HepG2 (cell line): ENCODE data around the gene TPGS1. TPM values are rescaled to one million over a fixed set of nuclear protein-coding genes. Genes with fewer than 3 reads are reported as not detected.

Source experiments
- ATAC-seq: fragments of 200-7000 bp; cut with Tn5 transposase; 3 replicates; pipeline ENCODE4 v1.9.1; 2020; ENCODE audit warnings: mild to moderate bottlenecking, moderate library complexity
- BruUV-seq: library from RNA; stranded (reverse); fragments of 400-500 nt; replicated peaks from 2 replicates; lab custom pipeline; 2021; lab: Mats Ljungman, UMichigan
- CTCF ChIA-PET: fragments of 300-600 bp; formaldehyde crosslinking; extraction: SDS; loops from one replicate; lab custom pipeline; 2021; ENCODE audit warnings: low total read pairs, inconsistent platforms, low intra/inter-chr PET ratio; lab: Yijun Ruan, JAX
- POLR2A ChIA-PET: fragments of 350-600 bp; sonication (Branson Sonifier 250); formaldehyde crosslinking; loops from one replicate; lab custom pipeline; 2020; ENCODE audit warnings: antibody characterized with exemption, inconsistent platforms; lab: Yijun Ruan, JAX
- DNase-seq: peaks from one replicate; pipeline ENCODE4 v3.0.0-alpha.2; 2015; ENCODE audit warnings: low spot score
- FAIRE-seq: peaks from 3 replicates; lab custom pipeline; 2011; peaks lifted over from hg19 to GRCh38; lab: Jason Lieb, UNC
- H2AFZ ChIP-seq: one replicate; pipeline ENCODE4 v1.6.1; 2011; ENCODE audit warnings: low read length, inconsistent platforms
- H3K27ac ChIP-seq: fragments of 300-600 bp; 3 replicates; pipeline ENCODE4 v1.8.0; 2011; ENCODE audit warnings: mixed run types, mild to moderate bottlenecking, mixed read lengths, low read length, inconsistent platforms; ENCODE audit not compliant: insufficient read depth; ENCODE audit errors: extremely low read length
- H3K27me3 ChIP-seq, 2 experiments: fragments of 200-600 bp in 1 of 2; 2 replicates in 1 of 2; 3 replicates in 1 of 2; pipeline versions ENCODE4 v1.6.0 to v1.8.0; 2011; ENCODE audit warnings: low read length in 2 of 2, mild to moderate bottlenecking in 2 of 2, moderate library complexity in 2 of 2, inconsistent platforms in 1 of 2; ENCODE audit not compliant: insufficient read depth in 2 of 2, control insufficient read depth in 1 of 2
- H3K36me3 ChIP-seq, 2 experiments: fragments of 200-600 bp in 1 of 2; replicated peaks in 1 of 2; 2 replicates in 1 of 2; 3 replicates in 1 of 2; pipeline versions ENCODE4 v1.5.1 to v1.8.0; 2011; ENCODE audit warnings: low read length in 2 of 2, inconsistent platforms in 1 of 2; ENCODE audit not compliant: insufficient read depth in 2 of 2, control insufficient read depth in 1 of 2
- H3K4me1 ChIP-seq: 2 replicates; pipeline ENCODE4 v1.5.1; 2012; ENCODE audit warnings: low read length, inconsistent platforms; ENCODE audit not compliant: insufficient read depth
- H3K4me2 ChIP-seq: 2 replicates; pipeline ENCODE4 v1.6.0; 2011; ENCODE audit warnings: low read depth, low read length, inconsistent platforms
- H3K4me3 ChIP-seq, 3 experiments: fragments of 200-600 bp in 1 of 3; sonication (generic), shearing (Covaris generic) in 1 of 3; replicated peaks in 1 of 3; 2 replicates each; pipeline ENCODE4 v1.5.1; 2011 to 2016; ENCODE audit warnings: low read length in 3 of 3, inconsistent platforms in 2 of 3, low read depth in 2 of 3, mild to moderate bottlenecking in 2 of 3, control low read depth in 1 of 3, mixed read lengths in 1 of 3; ENCODE audit not compliant: insufficient read depth in 1 of 3
- H3K79me2 ChIP-seq: one replicate; pipeline ENCODE4 v1.6.1; 2011; ENCODE audit warnings: low read length, inconsistent platforms; ENCODE audit not compliant: insufficient read depth
- H3K9ac ChIP-seq: 2 replicates; pipeline ENCODE4 v1.6.0; 2011; ENCODE audit warnings: mild to moderate bottlenecking, low read depth, low read length, inconsistent platforms; ENCODE audit not compliant: insufficient read depth
- H3K9me3 ChIP-seq: 2 replicates; pipeline ENCODE4 v1.5.1; 2012; ENCODE audit warnings: mild to moderate bottlenecking, low read length
- H4K20me1 ChIP-seq: 2 replicates; pipeline ENCODE4 v1.6.0; 2011; ENCODE audit warnings: inconsistent platforms, mild to moderate bottlenecking, low read length, moderate library complexity; ENCODE audit not compliant: insufficient read depth
- AGO1 ChIP-seq: fragments of 200-400 bp; formaldehyde crosslinking; IDR thresholded peaks from 2 replicates; pipeline ENCODE4 v1.6.1; 2017; ENCODE audit warnings: mild to moderate bottlenecking, low read depth, low read length, moderate library complexity; ENCODE audit not compliant: poor library complexity, severe bottlenecking
- DNMT3B ChIP-seq: conservative IDR thresholded peaks from 2 replicates; pipeline ENCODE4 v1.6.1; 2016; ENCODE audit warnings: missing biosample characterization, control low read depth
- HES4 ChIP-seq: sonication (generic); formaldehyde crosslinking; IDR thresholded peaks from 2 replicates; pipeline ENCODE4 v1.9.0; 2021; ENCODE audit warnings: mild to moderate bottlenecking, missing genetic modification reagents, borderline replicate concordance
- MTERF4 ChIP-seq: sonication (generic); formaldehyde crosslinking; IDR thresholded peaks from 2 replicates; pipeline ENCODE4 v1.8.0; 2023; ENCODE audit warnings: mild to moderate bottlenecking, missing genetic modification reagents
- MXD4 ChIP-seq: IDR thresholded peaks from 2 replicates; pipeline ENCODE4 v1.6.1; 2016; ENCODE audit warnings: mild to moderate bottlenecking, missing biosample characterization, missing genetic modification reagents
- NFYC ChIP-seq: IDR thresholded peaks from 2 replicates; pipeline ENCODE4 v1.6.1; 2016; ENCODE audit warnings: missing genetic modification reagents, missing compliant biosample characterization
- RBFOX2 ChIP-seq: fragments of 200-400 bp; formaldehyde crosslinking; IDR thresholded peaks from 2 replicates; pipeline ENCODE4 v1.6.1; 2017; ENCODE audit warnings: low read depth, mild to moderate bottlenecking, low read length
- TIGD3 ChIP-seq: sonication (generic); formaldehyde crosslinking; IDR thresholded peaks from 2 replicates; pipeline ENCODE4 v1.5.1; 2020; ENCODE audit warnings: mild to moderate bottlenecking, missing genetic modification reagents, borderline replicate concordance
- U2AF2 ChIP-seq: fragments of 200-400 bp; formaldehyde crosslinking; IDR thresholded peaks from 2 replicates; pipeline ENCODE4 v1.6.1; 2017; ENCODE audit warnings: low read depth, mild to moderate bottlenecking, low read length
- YY1 ChIP-seq: IDR thresholded peaks from 2 replicates; pipeline ENCODE4 v1.6.1; 2011; ENCODE audit warnings: low read length, low read depth, moderate library complexity, mild to moderate bottlenecking; ENCODE audit not compliant: insufficient read depth, insufficient replicate concordance
- ZNF296 ChIP-seq: sonication (generic); formaldehyde crosslinking; conservative IDR thresholded peaks from 2 replicates; pipeline ENCODE4 v1.5.0; 2020; ENCODE audit warnings: mild to moderate bottlenecking, missing genetic modification reagents
- ZNF552 ChIP-seq: sonication (generic); formaldehyde crosslinking; IDR thresholded peaks from 2 replicates; pipeline ENCODE4 v1.9.0; 2022; ENCODE audit warnings: missing genetic modification reagents, mild to moderate bottlenecking, borderline replicate concordance
- ZNF558 ChIP-seq: sonication (generic); formaldehyde crosslinking; IDR thresholded peaks from 2 replicates; pipeline ENCODE4 v1.9.0; 2022; ENCODE audit warnings: mild to moderate bottlenecking, missing genetic modification reagents, borderline replicate concordance
- ZNF563 ChIP-seq: sonication (generic); formaldehyde crosslinking; IDR thresholded peaks from 2 replicates; pipeline ENCODE4 v1.8.0; 2022; ENCODE audit warnings: mild to moderate bottlenecking, moderate library complexity, missing genetic modification reagents
- ZNF724P ChIP-seq: sonication (generic); formaldehyde crosslinking; IDR thresholded peaks from 2 replicates; pipeline ENCODE4 v1.8.0; 2022; ENCODE audit warnings: missing genetic modification reagents, borderline replicate concordance
- ZNF839 ChIP-seq: sonication (generic); formaldehyde crosslinking; IDR thresholded peaks from 2 replicates; pipeline ENCODE4 v1.4.0; 2020; ENCODE audit warnings: missing genetic modification reagents, mild to moderate bottlenecking, borderline replicate concordance
- WGBS: methylation state at CpG from one replicate; pipeline ENCODE4 v1.1.6; 2017; ENCODE audit warnings: low lambda C conversion rate; 5-methylcytosine and 5-hydroxymethylcytosine counted together
- in situ Hi-C: cut with HindIII; loops from 2 replicates; pipeline ENCODE4 v1.10.0; 2017; ENCODE audit warnings: low pct_unique_long_range_greater_than_20kb; ENCODE audit not compliant: extremely low pct_ligation_motif_present
- intact Hi-C: fragments of 100-400 bp; cut with micrococcal nuclease; formaldehyde crosslinking; loops from one replicate; pipeline ENCODE4 v1.10.0; 2022; ENCODE audit not compliant: unreplicated experiment
- polyA plus RNA-seq, 8 experiments: library from polyadenylated mRNA; depleted of rRNA in 3 of 8; stranded (reverse) in 7 of 8; unstranded in 1 of 8; fragments of >200 nt; fragmentation: Illumina TruSeq in 4 of 8; extraction: Trizol in 4 of 8; gene quantifications; 2 replicates each; pipeline versions ENCODE4 v1.2.1 to v1.2.3, GENCODE V29; 2011 to 2016; ENCODE audit warnings: low read depth in 4 of 8, missing spikeins in 1 of 8, mixed read lengths in 1 of 8; ENCODE audit not compliant: insufficient read depth in 1 of 8
- total RNA-seq, 5 experiments: library from RNA; depleted of rRNA; stranded (reverse); fragments of >200 nt; fragmentation: Illumina TruSeq; extraction: Trizol; gene quantifications; 2 replicates each; pipeline ENCODE4 v1.2.3, GENCODE V29; 2016; ENCODE audit warnings: low read depth in 1 of 5
- TF ChIP-seq, protein P1 (sequence below): sonication (generic); formaldehyde crosslinking; IDR thresholded peaks from 2 replicates; pipeline ENCODE4 v1.8.0; 2022; ENCODE audit warnings: missing genetic modification reagents, mild to moderate bottlenecking, borderline replicate concordance
- TF ChIP-seq, protein P2 (sequence below): sonication (generic); formaldehyde crosslinking; IDR thresholded peaks from 2 replicates; pipeline ENCODE4 v1.4.0; 2020; ENCODE audit warnings: mild to moderate bottlenecking, missing genetic modification reagents

TPGS1 gene
- total and polyA plus RNA-seq, 2 of the 13 experiments (the other 11 are each of a cell fraction or from before 2014, with no cell fraction given): 1.1 to 6.2 TPM

GRCh38 chr19:498511-498891, 8.8 kb upstream of the TPGS1 start (continued):
- TF ChIP-seq AGO1 (no peak), U2AF2 (no peak), NFYC (CRISPR knock-in tag) (no peak), ZNF724P (no peak), RBFOX2 (peak; percentile 25; the same call in 1 of the 2 replicates), ZNF839 (CRISPR knock-in tag) (no peak), ZNF552 (CRISPR knock-in tag) (no peak), MTERF4 (no peak), ZNF563 (CRISPR knock-in tag) (0 out of 2 replicates have a peak, but pooled peaks have one; percentile 36), ZNF558 (no peak), MXD4 (CRISPR knock-in tag) (no peak), HES4 (peak; percentile 53; the same call in 1 of the 2 replicates), DNMT3B (CRISPR knock-in tag) (no peak)

DNA sequence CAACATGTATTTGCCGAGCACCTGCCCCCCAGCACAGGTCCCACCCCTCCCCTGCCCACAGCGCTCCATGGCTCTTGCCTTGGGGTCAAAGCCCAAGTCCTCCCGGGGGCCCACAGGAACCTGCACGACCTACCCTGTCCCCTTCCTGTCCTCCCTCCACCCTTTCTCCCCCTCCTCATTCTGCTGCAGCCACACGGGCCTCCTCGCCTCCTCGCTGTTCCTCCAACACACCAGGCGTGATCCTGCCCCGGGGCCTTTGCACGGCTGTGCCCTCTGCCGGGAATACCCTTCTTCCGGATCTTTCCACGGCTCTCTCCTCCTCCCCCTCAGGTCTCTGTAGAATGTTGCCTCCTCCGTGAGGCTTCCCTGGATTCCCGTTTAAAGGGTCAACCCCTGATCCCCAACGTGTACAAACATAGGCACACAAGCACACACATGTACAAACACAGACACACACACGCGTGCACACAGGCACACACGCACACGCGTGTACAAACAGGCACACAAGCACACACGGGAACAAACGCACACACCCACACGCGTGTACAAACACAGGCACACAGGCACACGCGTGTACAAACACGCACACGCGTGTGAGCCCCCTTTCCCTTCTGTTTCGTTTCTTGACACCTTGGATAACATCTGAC, 8.2 kb upstream of the TPGS1 start:
- 42% methylated on average over 30 of the region's 31 CpGs for WGBS
- H2AFZ ChIP-seq: no peak overlapping the region
- H4K20me1 ChIP-seq: no peaks in the 10 kb centered on the region
- no TSS peak for BruUV-seq
- FAIRE-seq (no peak), ATAC-seq (peak; percentile 28), DNase-seq (no peak)
- in situ Hi-C loops: no loop called here
- no peak overlapping the region for H3K27ac ChIP-seq
- peaks cover 38% of the 10 kb centered on the region for H3K4me1 ChIP-seq
- peak overlapping the region in 2 of 3 experiments; percentile 55 to 78; a peak in 3 of 6 replicates for H3K4me3 ChIP-seq
- peak overlapping the region; percentile 90 for H3K4me2 ChIP-seq
- peaks cover 0 to 4% of the 10 kb centered on the region in 2 experiments; a peak in 2 of 5 replicates for H3K27me3 ChIP-seq
- H3K9me3 ChIP-seq: no peaks in the 10 kb centered on the region
- H3K9ac ChIP-seq: peak overlapping the region; percentile 30; the same call in 1 of the 2 replicates
- no peaks in the 10 kb centered on the region for H3K79me2 ChIP-seq
- intact Hi-C loops: no loop called here
- CTCF ChIA-PET: no interaction called here
- POLR2A ChIA-PET: interaction anchor here (1.0 to 1.9 kb wide), 3 partner anchors 7 to 239 kb away, joined by 3 to 14 read pairs (median 5); no protein-coding TSS in a partner anchor
- H3K36me3 ChIP-seq: no peaks in the 10 kb centered on the region
- TF ChIP-seq YY1 (no peak), TIGD3 (CRISPR knock-in tag) (no peak), ZNF296 (CRISPR knock-in tag) (no peak)
- TF ChIP-seq, protein P1, sequence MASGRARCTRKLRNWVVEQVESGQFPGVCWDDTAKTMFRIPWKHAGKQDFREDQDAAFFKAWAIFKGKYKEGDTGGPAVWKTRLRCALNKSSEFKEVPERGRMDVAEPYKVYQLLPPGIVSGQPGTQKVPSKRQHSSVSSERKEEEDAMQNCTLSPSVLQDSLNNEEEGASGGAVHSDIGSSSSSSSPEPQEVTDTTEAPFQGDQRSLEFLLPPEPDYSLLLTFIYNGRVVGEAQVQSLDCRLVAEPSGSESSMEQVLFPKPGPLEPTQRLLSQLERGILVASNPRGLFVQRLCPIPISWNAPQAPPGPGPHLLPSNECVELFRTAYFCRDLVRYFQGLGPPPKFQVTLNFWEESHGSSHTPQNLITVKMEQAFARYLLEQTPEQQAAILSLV (CRISPR knock-in tag): no peak
- TF ChIP-seq, protein P2, sequence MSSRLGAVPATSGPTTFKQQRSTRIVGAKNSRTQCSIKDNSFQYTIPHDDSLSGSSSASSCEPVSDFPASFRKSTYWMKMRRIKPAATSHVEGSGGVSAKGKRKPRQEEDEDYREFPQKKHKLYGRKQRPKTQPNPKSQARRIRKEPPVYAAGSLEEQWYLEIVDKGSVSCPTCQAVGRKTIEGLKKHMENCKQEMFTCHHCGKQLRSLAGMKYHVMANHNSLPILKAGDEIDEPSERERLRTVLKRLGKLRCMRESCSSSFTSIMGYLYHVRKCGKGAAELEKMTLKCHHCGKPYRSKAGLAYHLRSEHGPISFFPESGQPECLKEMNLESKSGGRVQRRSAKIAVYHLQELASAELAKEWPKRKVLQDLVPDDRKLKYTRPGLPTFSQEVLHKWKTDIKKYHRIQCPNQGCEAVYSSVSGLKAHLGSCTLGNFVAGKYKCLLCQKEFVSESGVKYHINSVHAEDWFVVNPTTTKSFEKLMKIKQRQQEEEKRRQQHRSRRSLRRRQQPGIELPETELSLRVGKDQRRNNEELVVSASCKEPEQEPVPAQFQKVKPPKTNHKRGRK: no peak
